SU-DHL-6 (cell line): ENCODE measurements around the gene CFAP58.

Experiments used
- H2AFZ ChIP-seq: fragments of 200-600 bp; sonication (generic); 2 replicates; pipeline ENCODE4 v1.6.1; 2014; ENCODE audit warnings: low read depth, mild to moderate bottlenecking, moderate library complexity, mixed read lengths, antibody characterized with exemption, low read length; ENCODE audit not compliant: severe bottlenecking
- H3F3A ChIP-seq: fragments of 200-600 bp; shearing (Covaris generic); 2 replicates; pipeline ENCODE4 v1.6.0; 2016; ENCODE audit warnings: antibody characterized with exemption, mild to moderate bottlenecking; ENCODE audit not compliant: insufficient read depth
- H3K27ac ChIP-seq: fragments of 200-600 bp; sonication (generic); 2 replicates; pipeline ENCODE4 v1.5.1; 2016; ENCODE audit warnings: low read depth, mild to moderate bottlenecking, low read length, moderate library complexity, mixed read lengths
- H3K27me3 ChIP-seq: fragments of 200-600 bp; sonication (generic), shearing (Covaris generic); 2 replicates; pipeline ENCODE4 v1.6.0; 2014; ENCODE audit warnings: mild to moderate bottlenecking, low read length
- H3K36me3 ChIP-seq: fragments of 200-600 bp; sonication (generic); 2 replicates; pipeline ENCODE4 v1.6.1; 2014; ENCODE audit warnings: mild to moderate bottlenecking, low read length, mixed read lengths
- H3K4me2 ChIP-seq: fragments of 300-600, 200-600 bp; shearing (Covaris generic), sonication (generic); 2 replicates; pipeline ENCODE4 v1.6.0; 2014; ENCODE audit warnings: low read length, low read depth, mild to moderate bottlenecking; ENCODE audit not compliant: poor library complexity, severe bottlenecking
- H3K4me3 ChIP-seq: fragments of 200-600 bp; sonication (generic); 2 replicates; pipeline ENCODE4 v1.5.1; 2014; ENCODE audit warnings: antibody characterized with exemption, low read length, mild to moderate bottlenecking, mixed read lengths; ENCODE audit not compliant: insufficient read depth, poor library complexity, severe bottlenecking
- H3K79me2 ChIP-seq: fragments of 200-600 bp; sonication (generic); 2 replicates; pipeline ENCODE4 v1.6.1; 2014; ENCODE audit warnings: mild to moderate bottlenecking, low read length, moderate library complexity; ENCODE audit not compliant: insufficient read depth
- H3K9ac ChIP-seq: fragments of 200-600 bp; sonication (generic); 2 replicates; pipeline ENCODE4 v1.7.0; 2014; ENCODE audit warnings: mild to moderate bottlenecking, low read length
- H3K9me2 ChIP-seq: fragments of 200-600 bp; sonication (generic); replicated peaks from 2 replicates; pipeline ENCODE4 v1.6.1; 2014; ENCODE audit warnings: low read length; ENCODE audit not compliant: insufficient read depth
- H3K9me3 ChIP-seq: fragments of 200-600 bp; sonication (generic); 2 replicates; pipeline ENCODE4 v1.6.1; 2014; ENCODE audit warnings: low read length, mixed read lengths; ENCODE audit not compliant: insufficient read depth
- H4K20me1 ChIP-seq: fragments of 200-600 bp; sonication (generic); 2 replicates; pipeline ENCODE4 v1.6.1; 2014; ENCODE audit warnings: low read depth, mild to moderate bottlenecking, antibody characterized with exemption, low read length, moderate library complexity, mixed read lengths
- CTCF ChIP-seq: fragments of 200-600 bp; sonication (generic); IDR thresholded peaks from one replicate; pipeline ENCODE4 v1.5.1; 2017; ENCODE audit warnings: antibody characterized with exemption, mild to moderate bottlenecking, low read length, moderate library complexity; ENCODE audit not compliant: insufficient read depth, poor library complexity, severe bottlenecking
- EZH2phosphoT487 ChIP-seq: fragments of 200-600 bp; sonication (generic), shearing (Covaris generic); conservative IDR thresholded peaks from 2 replicates; pipeline ENCODE4 v1.6.1; 2018; ENCODE audit warnings: mild to moderate bottlenecking, antibody characterized with exemption, low read length, moderate library complexity, mixed read lengths

Gene CFAP58

GRCh38 chr10:104441329-104442000, 87.8 kb downstream of the CFAP58 start:
- Histone ChIP-seq H3K9ac (no peak overlapping the region), H3K36me3 (no peaks in the 10 kb centered on the region), H3K79me2 (no peaks in the 10 kb centered on the region), H4K20me1 (no peaks in the 10 kb centered on the region), H3K27ac (no peak overlapping the region), H3K27me3 (0 out of 2 replicates have a peak, but pooled peaks cover 4% of the 10 kb centered on the region), H3K4me3 (no peak overlapping the region), H3K4me2 (no peak overlapping the region), H3F3A (no peaks in the 10 kb centered on the region), H2AFZ (no peak overlapping the region), H3K9me3 (no peaks in the 10 kb centered on the region), H3K9me2 (no peaks in the 10 kb centered on the region)
- TF ChIP-seq CTCF = no peak
- TF ChIP-seq EZH2phosphoT487 = no peak

- no peak overlapping the region for H3K27ac ChIP-seq
- H3F3A ChIP-seq = no peaks in the 10 kb centered on the region
- no peaks in the 10 kb centered on the region for H3K9me2 ChIP-seq
- TF ChIP-seq EZH2phosphoT487 (no peak), CTCF (no peak)
- H3K4me2 ChIP-seq = no peak overlapping the region
- no peaks in the 10 kb centered on the region for H3K9me3 ChIP-seq
- H3K27me3 ChIP-seq = 0 out of 2 replicates have a peak, but pooled peaks cover 4% of the 10 kb centered on the region
- H2AFZ ChIP-seq = no peak overlapping the region
- H4K20me1 ChIP-seq = no peaks in the 10 kb centered on the region
- no peak overlapping the region for H3K4me3 ChIP-seq
- H3K36me3 ChIP-seq = no peaks in the 10 kb centered on the region
- no peak overlapping the region for H3K9ac ChIP-seq
- H3K79me2 ChIP-seq = no peaks in the 10 kb centered on the region
Observed at GRCh38 chr10:104445359-104445758, 91.7 kb downstream of the CFAP58 start.

GRCh38 chr10:104446151-104446550, 92.5 kb downstream of the CFAP58 start:
- 0 out of 2 replicates have a peak, but pooled peaks cover 4% of the 10 kb centered on the region for H3K27me3 ChIP-seq
- H4K20me1 ChIP-seq = no peaks in the 10 kb centered on the region
- no peak overlapping the region for H3K4me3 ChIP-seq
- no peaks in the 10 kb centered on the region for H3K36me3 ChIP-seq
- no peaks in the 10 kb centered on the region for H3F3A ChIP-seq
- H2AFZ ChIP-seq = no peak overlapping the region
- H3K9ac ChIP-seq = no peak overlapping the region
- no peak overlapping the region for H3K4me2 ChIP-seq
- H3K9me3 ChIP-seq = no peaks in the 10 kb centered on the region
- no peak for TF ChIP-seq CTCF
- no peak for TF ChIP-seq EZH2phosphoT487
- H3K79me2 ChIP-seq = no peaks in the 10 kb centered on the region
- no peaks in the 10 kb centered on the region for H3K9me2 ChIP-seq
- H3K27ac ChIP-seq = no peak overlapping the region
